NCI-H1930 (cell line): Measurements from ENCODE around the gene MAB21L4.

Experiments used
- DNase-seq, 2 experiments: peaks; one replicate each; lab custom pipeline; 2025; lab: John Stamatoyannopoulos, UW

MAB21L4 gene

GRCh38 chr2:240876475-240877251 is 19.3 kb downstream of the MAB21L4 start:
- DNase-seq = no peak

- no peak for DNase-seq
Measured at GRCh38 chr2:240876035-240876474, 19.9 kb downstream of the MAB21L4 start.

GRCh38 chr2:240875228-240876034 is 20.5 kb downstream of the MAB21L4 start:
- DNase-seq = no peak

GRCh38 chr2:240874715-240875227 is 21.2 kb downstream of the MAB21L4 start:
- DNase-seq = no peak

GRCh38 chr2:240873805-240874714 is 21.9 kb downstream of the MAB21L4 start:
- no peak for DNase-seq

GRCh38 chr2:240873098-240873788 is 22.7 kb downstream of the MAB21L4 start:
- no peak for DNase-seq

- DNase-seq = no peak
Measured at GRCh38 chr2:240872317-240873097, 23.4 kb downstream of the MAB21L4 start.

GRCh38 chr2:240871071-240871958 is 24.6 kb downstream of the MAB21L4 start:
- no peak for DNase-seq

- no peak for DNase-seq
Measured at GRCh38 chr2:240869956-240870875, 25.7 kb downstream of the MAB21L4 start.

- no peak for DNase-seq
Measured at GRCh38 chr2:240869109-240869955, 26.6 kb downstream of the MAB21L4 start.

- DNase-seq = no peak
Measured at GRCh38 chr2:240868286-240869108, 27.5 kb downstream of the MAB21L4 start, which contains the start of gene AGXT. AGXT (plus strand) TSS chr2:240868824; CDS start chr2:240868866, 42 bp downstream.

- DNase-seq = no peak
Measured at GRCh38 chr2:240865391-240865790, 30.6 kb downstream of the MAB21L4 start.

- DNase-seq = no peak
Measured at GRCh38 chr2:240864475-240864874, 31.5 kb downstream of the MAB21L4 start.

- no peak for DNase-seq
Measured at GRCh38 chr2:240861547-240861946, 34.4 kb downstream of the MAB21L4 start.

GRCh38 chr2:240858871-240859270 is 37.1 kb downstream of the MAB21L4 start:
- no peak for DNase-seq

GRCh38 chr2:240858321-240858720 is 37.6 kb downstream of the MAB21L4 start:
- no peak for DNase-seq
